Activated CD8-positive, alpha-beta memory T cell treated with anti-CD3 and anti-CD28 coated beads, Interleukin-2, amount 10 ng/mL, durations not matched to agents 7 days and 5 days (primary cell): ENCODE measurements around the gene ITIH6. TPM values are rescaled to one million over a fixed set of nuclear protein-coding genes. Genes with fewer than 3 reads are reported as not detected.
"Not testable (repeated sequence)": the region's sequence is repeated elsewhere in the genome, so short reads cannot be mapped to it uniquely, and the experiment has no call there.

Experiments used
- ATAC-seq: fragments of 150-1000 bp; cut with Tn5 transposase; one replicate; pipeline ENCODE4 v1.10.0; 2021; ENCODE audit warnings: moderate library complexity
- CTCF ChIA-PET: fragments of 350-600 bp; sonication (Branson Sonifier 250); formaldehyde crosslinking; loops from one replicate; lab custom pipeline; 2021; ENCODE audit warnings: antibody characterized with exemption; lab: Charles Lee
- DNase-seq: peaks from one replicate; pipeline ENCODE4 v3.0.0-alpha.2; 2020
- H3K27ac Mint-ChIP-seq: one replicate; pipeline ENCODE4 v1.8.0; 2021; ENCODE audit warnings: mild to moderate bottlenecking, mixed read lengths
- H3K27me3 Mint-ChIP-seq: one replicate; pipeline ENCODE4 v1.8.0; 2021; ENCODE audit warnings: mixed read lengths
- H3K36me3 Mint-ChIP-seq: one replicate; pipeline ENCODE4 v1.8.0; 2021; ENCODE audit warnings: mild to moderate bottlenecking, mixed read lengths
- H3K4me1 Mint-ChIP-seq: one replicate; pipeline ENCODE4 v1.8.0; 2021; ENCODE audit warnings: mixed read lengths
- H3K4me3 Mint-ChIP-seq: one replicate; pipeline ENCODE4 v1.8.0; 2021; ENCODE audit warnings: mild to moderate bottlenecking, moderate library complexity, mixed read lengths
- H3K9me3 Mint-ChIP-seq: one replicate; pipeline ENCODE4 v1.8.0; 2022; ENCODE audit warnings: low read depth, mixed read lengths
- total RNA-seq, 2 experiments: library from RNA; stranded (reverse); gene quantifications; one replicate each; pipeline ENCODE4 v1.2.3, GENCODE V29; 2021

ITIH6 gene
- total RNA-seq, 2 experiments from 2014 or later: not detected

DNA sequence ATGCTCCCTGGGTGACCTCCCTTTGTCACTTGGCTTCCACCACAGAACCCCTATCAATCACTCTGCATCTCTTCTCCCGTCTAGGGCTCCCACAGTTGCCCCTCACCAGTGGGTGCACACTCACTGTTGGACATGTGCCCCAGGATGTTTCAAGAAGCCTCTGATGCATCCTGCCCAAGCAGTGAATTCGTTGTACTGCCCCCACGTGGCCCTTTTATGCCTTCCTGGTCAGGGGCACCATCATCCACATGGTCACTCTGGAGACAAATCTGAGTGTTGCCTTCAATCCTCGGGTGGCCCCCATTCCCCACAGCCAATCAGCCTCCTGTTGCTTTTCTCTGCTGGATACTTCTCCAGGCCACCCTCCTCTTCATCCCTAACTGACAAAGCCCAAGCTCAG lies 12.2 kb downstream of the ITIH6 start:
- Mint-ChIP-seq H3K27me3 (no peaks in the 10 kb centered on the region), H3K9me3 (no peaks in the 10 kb centered on the region), H3K27ac (no peak overlapping the region), H3K36me3 (no peaks in the 10 kb centered on the region), H3K4me3 (no peak overlapping the region), H3K4me1 (no peaks in the 10 kb centered on the region)
- peak; percentile 42 for DNase-seq
- no peak for ATAC-seq
- CTCF ChIA-PET: interaction anchor here (1.0 kb wide), 1 partner anchor 146 kb away, joined by 3 read pairs; no protein-coding TSS in a partner anchor

DNA sequence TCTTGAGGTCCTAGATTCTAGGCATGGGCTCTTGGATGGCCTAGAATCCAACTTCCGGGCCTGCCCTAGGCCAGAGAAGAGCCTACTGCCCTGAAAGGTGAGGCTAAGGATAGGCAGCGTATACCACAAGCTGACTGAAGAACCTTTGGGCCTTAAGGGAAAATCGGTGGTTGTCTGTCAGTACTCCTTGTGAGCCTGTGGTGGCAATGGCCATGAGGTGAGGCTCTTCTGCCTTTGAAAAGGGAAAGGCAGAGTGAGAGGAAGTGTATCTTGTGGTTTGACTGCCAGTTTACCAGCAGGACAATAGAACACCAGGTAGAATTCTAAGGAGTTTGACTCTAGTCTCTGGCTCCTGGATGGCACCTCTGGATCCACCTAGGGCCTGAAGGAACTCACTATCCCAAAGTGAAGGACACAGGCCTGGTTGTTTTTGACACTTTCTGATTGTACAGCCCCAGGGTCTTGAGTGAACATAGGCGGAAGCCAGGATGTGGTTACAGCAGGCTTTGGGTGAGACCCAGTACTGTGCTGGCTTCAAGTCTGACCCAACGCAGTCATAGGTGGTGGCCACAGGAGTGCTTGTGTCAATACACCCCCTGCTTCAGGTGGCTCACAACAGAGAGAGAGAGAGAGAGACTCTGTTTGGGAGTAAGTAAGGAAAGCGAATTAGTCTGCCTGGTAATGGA lies 20.9 kb downstream of the ITIH6 start:
- Mint-ChIP-seq H3K9me3 (no peaks in the 10 kb centered on the region), H3K27me3 (no peaks in the 10 kb centered on the region), H3K27ac (no peak overlapping the region), H3K4me1 (peaks cover 7% of the 10 kb centered on the region), H3K4me3 (no peak overlapping the region), H3K36me3 (no peaks in the 10 kb centered on the region)
- ATAC-seq (peak; percentile 53), DNase-seq (peak; percentile 40)
- CTCF ChIA-PET: interaction anchor here (1.0 kb wide), 1 partner anchor 138 kb away, joined by 3 read pairs; no protein-coding TSS in a partner anchor

DNA sequence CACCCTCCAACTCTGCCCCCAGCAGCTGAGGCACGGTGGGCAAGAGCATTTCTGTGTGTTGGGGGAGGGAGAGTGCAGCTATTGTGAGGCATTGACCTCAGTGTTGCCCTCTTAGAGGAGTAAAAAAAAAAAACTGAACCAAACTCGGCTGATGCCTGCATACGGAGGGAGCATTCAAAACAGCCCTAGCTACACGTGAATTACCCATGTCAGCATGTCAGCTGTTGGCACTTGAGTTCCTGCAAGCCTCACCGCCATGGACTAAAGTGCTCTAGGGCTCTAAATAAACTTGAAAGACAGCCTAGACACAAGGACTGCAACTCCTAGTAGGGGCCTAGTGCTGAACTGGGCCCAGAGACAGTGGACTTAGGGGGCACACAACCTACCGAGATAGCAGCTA lies 22.0 kb downstream of the ITIH6 start:
- H3K27ac Mint-ChIP-seq: no peak overlapping the region
- no peaks in the 10 kb centered on the region for H3K36me3 Mint-ChIP-seq
- CTCF ChIA-PET: no interaction called here
- DNase-seq (no peak), ATAC-seq (no peak)
- H3K9me3 Mint-ChIP-seq: no peaks in the 10 kb centered on the region
- no peak overlapping the region for H3K4me3 Mint-ChIP-seq
- peaks cover 7% of the 10 kb centered on the region for H3K4me1 Mint-ChIP-seq
- H3K27me3 Mint-ChIP-seq: no peaks in the 10 kb centered on the region

DNA sequence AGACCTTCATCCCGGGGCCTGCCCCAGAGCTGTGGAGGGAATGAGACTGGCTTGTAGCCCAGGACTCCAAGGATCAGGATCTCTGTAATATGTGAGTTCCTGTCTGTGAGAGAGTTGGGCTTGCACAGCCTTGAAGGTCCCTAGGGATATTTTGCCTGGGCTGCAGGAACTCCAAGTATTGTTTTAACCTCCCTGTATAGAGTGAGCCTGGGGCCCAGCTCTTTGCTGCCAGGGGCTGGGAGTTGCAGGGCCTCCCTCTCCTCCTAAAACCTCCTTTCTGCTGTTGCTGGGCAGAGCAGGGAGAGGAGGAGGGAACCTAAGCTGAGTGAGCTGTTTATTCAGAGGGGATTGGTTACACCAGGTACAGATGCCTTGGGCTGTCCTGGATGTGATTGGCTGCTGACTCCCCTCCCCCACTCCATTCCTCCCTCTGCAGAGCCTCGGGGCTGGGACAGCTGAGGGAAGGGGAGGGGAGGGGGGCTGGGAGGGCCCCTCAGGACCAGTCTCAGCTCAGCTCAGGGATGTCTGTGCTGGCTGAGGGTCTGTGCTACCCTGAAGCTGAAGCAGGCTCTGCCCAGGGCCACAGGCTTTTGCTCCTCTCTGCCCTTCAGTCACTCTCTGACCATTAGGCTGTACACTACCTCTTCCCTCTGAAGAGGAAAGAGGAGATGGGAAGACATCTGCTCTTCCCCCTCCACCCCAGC lies 23.5 kb downstream of the ITIH6 start:
- H3K4me3 Mint-ChIP-seq, H3K27ac Mint-ChIP-seq, ATAC-seq, H3K4me1 Mint-ChIP-seq, H3K27me3 Mint-ChIP-seq, DNase-seq, H3K36me3 Mint-ChIP-seq, H3K9me3 Mint-ChIP-seq, CTCF ChIA-PET: not testable (repeated sequence)

DNA sequence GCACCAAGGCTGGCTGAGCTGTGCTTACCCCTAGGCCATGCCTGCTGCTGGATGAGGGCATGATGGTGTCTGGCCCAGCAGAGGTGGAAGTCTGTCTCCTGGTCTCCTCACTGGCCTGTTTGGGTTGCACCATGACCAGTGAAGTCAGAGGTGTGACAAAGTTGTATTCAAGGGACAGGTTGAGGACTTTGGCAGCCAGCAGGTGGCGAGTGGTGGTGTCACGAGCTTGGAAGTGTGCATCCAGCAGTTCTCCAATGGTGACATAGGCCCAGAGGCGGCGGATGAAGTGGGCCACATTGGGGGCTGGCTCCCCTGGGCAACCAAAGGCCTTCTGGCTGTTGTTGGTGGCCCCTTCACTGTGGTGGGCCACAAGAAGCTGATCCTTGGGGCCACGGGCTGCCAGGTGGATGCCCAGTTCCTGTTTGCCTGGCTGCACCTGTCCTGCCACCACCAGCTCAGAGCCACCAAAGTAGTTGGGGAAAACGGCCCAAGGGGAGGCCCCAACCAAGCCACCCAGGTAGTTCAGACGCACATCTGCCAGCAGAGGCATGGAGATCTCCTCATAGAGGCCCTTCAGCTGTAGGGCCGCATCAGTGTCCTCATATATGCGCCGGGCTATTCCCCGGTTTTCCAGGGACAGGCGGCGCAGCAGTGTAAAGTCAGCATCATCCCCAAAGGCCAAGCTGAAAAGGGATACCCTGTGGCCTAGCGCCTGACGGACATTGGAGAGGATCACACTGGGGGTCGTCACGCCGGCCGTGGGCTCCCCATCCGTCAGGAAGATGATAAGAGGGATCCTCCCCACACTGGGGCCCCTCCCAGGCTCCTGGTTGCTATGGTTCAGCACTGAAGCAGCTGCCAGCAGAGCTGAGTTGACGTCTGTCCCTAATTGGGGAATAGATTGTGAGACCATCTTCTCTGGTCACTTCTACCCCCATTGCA lies 39.7 kb downstream of the ITIH6 start:
- ATAC-seq: no peak
- Mint-ChIP-seq H3K27ac (no peak overlapping the region), H3K9me3 (no peaks in the 10 kb centered on the region), H3K4me1 (no peaks in the 10 kb centered on the region), H3K4me3 (no peak overlapping the region), H3K36me3 (no peaks in the 10 kb centered on the region), H3K27me3 (no peaks in the 10 kb centered on the region)
- no peak for DNase-seq
- CTCF ChIA-PET: no interaction called here

DNA sequence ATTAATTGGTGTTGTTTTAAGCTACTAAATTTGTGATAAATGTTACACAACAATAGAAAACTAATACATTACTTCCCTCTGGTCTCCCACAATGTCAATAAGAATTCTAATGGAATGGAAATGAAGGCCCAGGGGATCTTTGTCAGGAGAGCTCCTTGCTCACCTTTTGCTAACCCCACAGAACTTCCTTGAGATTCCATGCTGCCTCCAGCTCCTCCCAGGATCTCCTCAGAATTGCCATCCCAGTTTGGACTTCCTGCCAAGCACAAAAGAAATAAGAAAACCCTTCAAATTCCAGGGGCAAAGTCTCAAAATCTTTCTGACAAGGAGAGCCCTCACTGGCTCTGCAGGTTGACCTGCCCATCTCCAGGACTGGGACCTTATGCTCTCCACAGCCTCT lies 43.2 kb downstream of the ITIH6 start:
- CTCF ChIA-PET: no interaction called here
- ATAC-seq (no peak), DNase-seq (no peak)
- Mint-ChIP-seq H3K9me3 (no peaks in the 10 kb centered on the region), H3K4me1 (no peaks in the 10 kb centered on the region), H3K27me3 (no peaks in the 10 kb centered on the region), H3K36me3 (no peaks in the 10 kb centered on the region), H3K27ac (no peak overlapping the region), H3K4me3 (no peak overlapping the region)

DNA sequence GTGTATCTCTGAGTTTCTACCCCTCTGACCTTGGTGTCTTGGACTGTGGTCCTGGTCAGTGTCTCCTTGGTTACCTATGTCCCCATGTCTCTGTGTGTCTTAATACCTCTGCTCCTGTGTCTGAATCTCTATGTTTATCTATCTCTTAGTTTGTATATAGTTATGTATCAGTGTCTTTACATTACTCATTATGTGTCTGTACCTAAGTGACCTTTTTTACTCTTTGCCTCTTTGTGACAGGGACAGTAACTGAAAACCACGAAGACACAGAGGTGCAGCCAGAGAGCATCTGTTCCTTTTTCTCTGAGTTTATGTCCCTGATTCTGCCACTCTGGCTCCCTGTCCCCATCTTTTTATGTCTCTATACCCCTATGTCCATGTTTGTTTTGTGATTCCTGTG lies 49.4 kb downstream of the ITIH6 start:
- ATAC-seq (no peak), DNase-seq (no peak)
- Mint-ChIP-seq H3K4me3 (no peak overlapping the region), H3K36me3 (no peaks in the 10 kb centered on the region), H3K9me3 (no peaks in the 10 kb centered on the region), H3K4me1 (no peaks in the 10 kb centered on the region), H3K27ac (no peak overlapping the region), H3K27me3 (no peaks in the 10 kb centered on the region)
- CTCF ChIA-PET: no interaction called here

DNA sequence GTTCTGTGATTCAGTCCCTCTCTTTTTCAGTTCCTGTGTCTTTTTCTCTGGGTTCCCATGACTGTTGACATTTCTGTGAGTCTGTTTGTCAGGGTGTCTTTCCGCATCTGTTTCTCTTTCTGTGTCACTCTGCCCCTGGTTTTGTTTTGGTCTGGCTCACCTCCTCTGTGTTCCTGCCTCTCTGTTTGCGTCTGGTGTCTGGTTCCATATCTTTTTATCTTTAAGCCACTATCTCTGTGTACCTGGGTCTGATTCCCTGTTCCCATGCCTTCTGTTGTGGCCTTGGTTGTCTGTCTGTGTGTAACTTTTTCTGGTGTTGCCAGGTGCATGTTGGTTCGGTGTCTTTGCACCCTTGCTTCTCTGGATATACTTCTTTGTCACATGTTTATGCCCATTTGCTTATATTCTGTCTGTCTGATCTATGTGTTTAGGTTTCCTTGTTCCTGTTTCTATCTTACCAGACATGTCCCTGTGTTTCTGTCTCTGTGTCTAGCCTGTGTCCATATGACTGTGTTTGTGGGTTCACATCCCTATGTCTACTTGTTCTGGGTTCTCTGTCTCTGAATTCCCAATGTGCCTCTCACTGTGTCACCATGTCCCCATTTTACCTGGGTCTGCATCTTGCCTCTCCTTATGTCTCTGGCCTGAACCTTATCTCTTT lies 50.2 kb downstream of the ITIH6 start:
- H3K4me1 Mint-ChIP-seq: no peaks in the 10 kb centered on the region
- H3K27me3 Mint-ChIP-seq: no peaks in the 10 kb centered on the region
- DNase-seq (no peak), ATAC-seq (no peak)
- H3K27ac Mint-ChIP-seq: no peak overlapping the region
- CTCF ChIA-PET: no interaction called here
- no peaks in the 10 kb centered on the region for H3K9me3 Mint-ChIP-seq
- no peak overlapping the region for H3K4me3 Mint-ChIP-seq
- H3K36me3 Mint-ChIP-seq: no peaks in the 10 kb centered on the region

DNA sequence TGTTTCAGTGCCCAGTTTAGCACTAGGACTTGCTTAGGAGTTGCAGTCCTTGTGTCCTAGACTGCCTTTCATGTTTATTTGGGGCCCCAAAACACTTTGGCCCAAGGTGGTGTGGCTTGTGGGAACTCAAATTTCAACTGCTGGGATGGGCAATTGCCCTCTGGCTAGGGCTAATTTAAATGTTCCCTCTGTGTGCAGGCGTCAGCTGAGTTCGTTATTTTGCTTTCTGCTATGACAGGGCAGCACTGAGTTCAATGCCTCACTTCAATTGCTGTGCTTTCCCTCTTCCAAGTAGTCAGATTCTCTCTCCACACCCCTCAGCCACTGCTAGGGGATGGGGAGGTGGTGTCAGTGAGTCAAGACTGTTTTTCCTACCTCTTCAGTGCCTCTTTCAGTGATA lies 51.1 kb downstream of the ITIH6 start:
- H3K27ac Mint-ChIP-seq: no peak overlapping the region
- DNase-seq (no peak), ATAC-seq (no peak)
- H3K27me3 Mint-ChIP-seq: no peaks in the 10 kb centered on the region
- H3K36me3 Mint-ChIP-seq: no peaks in the 10 kb centered on the region
- no peak overlapping the region for H3K4me3 Mint-ChIP-seq
- H3K4me1 Mint-ChIP-seq: no peaks in the 10 kb centered on the region
- H3K9me3 Mint-ChIP-seq: no peaks in the 10 kb centered on the region
- CTCF ChIA-PET: no interaction called here

DNA sequence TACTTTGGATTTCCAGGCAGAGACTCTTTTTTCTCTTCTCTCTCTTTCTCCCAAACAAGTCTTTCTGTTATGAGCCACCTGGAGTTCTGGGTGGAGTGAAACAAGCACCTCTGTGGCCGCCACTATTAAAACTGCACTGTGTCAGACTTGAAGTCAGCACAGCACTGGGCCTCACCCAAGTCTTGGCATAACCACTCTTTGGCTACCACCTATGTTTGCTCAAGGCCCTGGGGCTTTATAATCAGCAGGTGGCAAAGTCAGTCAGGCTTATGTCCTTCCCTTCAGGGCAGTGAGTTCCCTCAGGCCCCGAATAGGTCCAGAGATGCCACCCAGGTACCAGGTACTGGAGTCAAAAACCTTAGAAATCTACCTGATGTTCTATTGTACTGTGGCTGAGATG lies 52.4 kb downstream of the ITIH6 start:
- CTCF ChIA-PET: no interaction called here
- Mint-ChIP-seq H3K27ac (no peak overlapping the region), H3K4me3 (no peak overlapping the region), H3K9me3 (no peaks in the 10 kb centered on the region), H3K36me3 (no peaks in the 10 kb centered on the region), H3K4me1 (no peaks in the 10 kb centered on the region), H3K27me3 (no peaks in the 10 kb centered on the region)
- DNase-seq (no peak), ATAC-seq (no peak)

DNA sequence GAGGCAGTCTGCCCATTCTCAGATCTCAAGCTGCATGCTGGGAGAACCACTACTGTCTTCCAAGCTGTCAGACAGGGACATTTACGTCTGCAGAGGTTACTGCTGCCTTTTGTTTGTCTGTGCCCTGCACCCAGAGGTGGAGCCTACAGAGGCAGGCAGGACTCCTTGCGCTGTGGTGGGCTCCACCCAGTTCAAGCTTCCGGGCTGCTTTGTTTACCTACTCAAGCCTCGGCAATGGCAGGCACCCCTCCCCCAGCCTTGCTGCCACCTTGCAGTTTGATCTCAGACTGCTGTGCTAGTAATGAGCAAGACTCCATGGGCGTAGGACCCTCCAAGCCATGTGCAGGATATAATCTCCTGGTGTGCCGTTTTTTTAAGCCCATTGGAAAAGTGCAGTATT lies 59.5 kb downstream of the ITIH6 start:
- ATAC-seq, H3K27me3 Mint-ChIP-seq, H3K9me3 Mint-ChIP-seq, CTCF ChIA-PET, H3K4me1 Mint-ChIP-seq, DNase-seq, H3K4me3 Mint-ChIP-seq, H3K36me3 Mint-ChIP-seq, H3K27ac Mint-ChIP-seq: not testable (repeated sequence)

DNA sequence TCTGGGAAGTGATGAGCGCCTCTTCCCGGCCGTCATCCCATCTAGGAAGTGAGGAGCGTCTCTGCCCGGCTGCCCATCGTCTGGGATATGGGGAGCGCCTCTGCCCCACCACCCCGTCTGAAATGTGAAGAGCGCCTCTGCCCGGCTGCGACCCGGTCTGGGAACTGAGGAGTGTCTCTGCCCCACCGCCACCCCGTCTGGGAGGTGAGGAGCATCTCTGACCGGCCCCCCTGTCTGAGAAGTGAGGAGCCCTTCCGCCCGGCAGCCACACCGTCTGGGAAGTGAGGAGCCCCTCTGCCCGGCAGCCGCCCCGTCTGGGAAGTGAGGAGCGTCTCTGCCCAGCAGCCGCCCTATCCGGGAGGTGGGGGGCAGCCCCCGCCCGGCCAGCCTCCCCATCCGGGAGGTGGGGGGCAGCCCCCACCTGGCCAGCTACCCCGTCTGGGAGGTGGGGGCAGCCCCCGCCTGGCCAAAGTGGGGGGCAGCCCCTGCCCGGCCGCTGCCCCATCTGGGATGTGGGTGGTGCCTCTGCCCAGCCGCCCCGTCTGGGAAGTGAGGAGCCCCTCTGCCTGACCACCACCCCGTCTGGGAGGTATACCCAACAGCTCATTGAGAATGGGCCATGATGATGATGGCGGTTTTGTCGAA lies 61.6 kb downstream of the ITIH6 start:
- not testable (repeated sequence) for ATAC-seq, H3K9me3 Mint-ChIP-seq

DNA sequence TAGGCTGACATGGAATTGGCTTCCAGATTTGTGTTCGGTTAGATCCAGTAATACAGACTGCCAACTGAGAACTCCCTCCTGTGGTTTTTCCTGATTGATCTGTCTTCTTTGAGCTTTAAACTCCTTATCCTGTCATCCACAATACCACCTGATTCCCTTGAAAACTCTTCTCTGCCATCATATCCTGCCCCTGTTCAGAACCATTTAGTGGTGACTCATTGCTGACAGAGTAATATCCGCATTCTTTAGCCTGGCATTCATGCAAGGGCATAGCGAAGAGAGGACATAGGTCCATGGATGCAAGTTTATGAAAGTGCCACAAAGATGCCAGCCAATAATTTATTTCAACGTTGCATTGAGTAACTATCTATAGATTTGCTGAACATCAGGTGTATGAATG lies 76.6 kb downstream of the ITIH6 start:
- DNase-seq (no peak), ATAC-seq (no peak)
- Mint-ChIP-seq H3K9me3 (no peaks in the 10 kb centered on the region), H3K36me3 (no peaks in the 10 kb centered on the region), H3K27ac (no peak overlapping the region), H3K27me3 (no peaks in the 10 kb centered on the region), H3K4me1 (no peaks in the 10 kb centered on the region), H3K4me3 (no peak overlapping the region)
- CTCF ChIA-PET: no interaction called here

More for the DNA sequence above, 61.6 kb downstream of the ITIH6 start:
- H3K27me3 Mint-ChIP-seq, H3K36me3 Mint-ChIP-seq, CTCF ChIA-PET, H3K4me1 Mint-ChIP-seq, H3K27ac Mint-ChIP-seq, H3K4me3 Mint-ChIP-seq, DNase-seq: not testable (repeated sequence)
